ENCODE results near the gene POLK.
"Not testable (repeated sequence)": the region's sequence is repeated elsewhere in the genome, so short reads cannot be mapped to it uniquely, and the experiment has no call there.

POLK gene

DNA sequence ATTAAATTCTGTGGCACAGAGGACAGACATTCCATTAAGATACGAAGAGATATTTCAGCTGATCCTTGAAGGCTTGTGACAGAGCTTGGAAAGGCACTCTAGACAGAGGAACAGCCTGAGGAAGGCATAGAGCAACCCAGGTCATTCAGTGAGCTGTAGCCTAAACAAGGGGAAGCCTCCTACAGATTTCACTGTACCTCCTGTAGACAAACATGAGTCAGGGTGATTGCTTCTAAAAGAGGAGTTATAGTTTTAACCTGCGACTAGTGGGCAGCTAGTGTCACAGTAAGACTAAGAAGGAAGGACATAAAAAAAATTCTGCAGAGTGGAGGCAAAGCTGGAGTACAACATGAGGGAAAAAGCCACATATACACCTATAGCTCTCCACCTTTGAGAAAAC, 56.0 kb downstream of the POLK start:
- Histone ChIP-seq H3K9ac (ENCODE audit: low read depth, low read length) (no peak overlapping the region), H3K27me3 (ENCODE audit: control insufficient read depth, insufficient read depth, low read length) (no peaks in the 10 kb centered on the region), H3K36me3 (ENCODE audit: control insufficient read depth, insufficient read depth, low read length) (no peaks in the 10 kb centered on the region), H3K4me3 (ENCODE audit: low read depth, low read length) (no peak overlapping the region), H3K27ac (ENCODE audit: low read depth, low read length) (peak overlapping the region; percentile 68), H3K4me1 (ENCODE audit: control insufficient read depth, insufficient read depth, low read length) (peaks cover 14% of the 10 kb centered on the region; the same call in 1 of the 2 replicates), H3K9me3 (ENCODE audit: control insufficient read depth, insufficient read depth, low read length) (no peaks in the 10 kb centered on the region)

- Histone ChIP-seq H3K27me3 (ENCODE audit: control insufficient read depth, insufficient read depth, low read length) (no peaks in the 10 kb centered on the region), H3K36me3 (ENCODE audit: control insufficient read depth, insufficient read depth, low read length) (no peaks in the 10 kb centered on the region), H3K9me3 (ENCODE audit: control insufficient read depth, insufficient read depth, low read length) (no peaks in the 10 kb centered on the region), H3K9ac (ENCODE audit: low read depth, low read length) (no peak overlapping the region), H3K4me1 (ENCODE audit: control insufficient read depth, insufficient read depth, low read length) (peaks cover 14% of the 10 kb centered on the region; the same call in 1 of the 2 replicates), H3K4me3 (ENCODE audit: low read depth, low read length) (no peak overlapping the region), H3K27ac (ENCODE audit: low read depth, low read length) (peak overlapping the region; percentile 68)
Observed at GRCh38 chr5:75568202-75568601, 56.5 kb downstream of the POLK start.

GRCh38 chr5:75571547-75571946, 59.9 kb downstream of the POLK start:
- no peak overlapping the region for H3K4me3 ChIP-seq (ENCODE audit: low read depth, low read length)

GRCh38 chr5:75574791-75575190, 63.1 kb downstream of the POLK start:
- H3K9ac ChIP-seq (ENCODE audit: low read depth, low read length) = no peak overlapping the region
- H3K4me3 ChIP-seq (ENCODE audit: low read depth, low read length) = no peak overlapping the region
- no peaks in the 10 kb centered on the region for H3K9me3 ChIP-seq (ENCODE audit: control insufficient read depth, insufficient read depth, low read length)
- no peaks in the 10 kb centered on the region for H3K27me3 ChIP-seq (ENCODE audit: control insufficient read depth, insufficient read depth, low read length)
- H3K4me1 ChIP-seq (ENCODE audit: control insufficient read depth, insufficient read depth, low read length) = no peaks in the 10 kb centered on the region
- no peak overlapping the region for H3K27ac ChIP-seq (ENCODE audit: low read depth, low read length)
- no peaks in the 10 kb centered on the region for H3K36me3 ChIP-seq (ENCODE audit: control insufficient read depth, insufficient read depth, low read length)

More at GRCh38 chr5:75571547-75571946, 59.9 kb downstream of the POLK start:
- H3K36me3 ChIP-seq (ENCODE audit: control insufficient read depth, insufficient read depth, low read length) = no peaks in the 10 kb centered on the region
- H3K4me1 ChIP-seq (ENCODE audit: control insufficient read depth, insufficient read depth, low read length) = peaks cover 14% of the 10 kb centered on the region; the same call in 1 of the 2 replicates
- H3K9me3 ChIP-seq (ENCODE audit: control insufficient read depth, insufficient read depth, low read length) = no peaks in the 10 kb centered on the region
- no peaks in the 10 kb centered on the region for H3K27me3 ChIP-seq (ENCODE audit: control insufficient read depth, insufficient read depth, low read length)
- no peak overlapping the region for H3K27ac ChIP-seq (ENCODE audit: low read depth, low read length)
- H3K9ac ChIP-seq (ENCODE audit: low read depth, low read length) = no peak overlapping the region

- H3K27me3 ChIP-seq (ENCODE audit: control insufficient read depth, insufficient read depth, low read length); H3K4me1 ChIP-seq (ENCODE audit: control insufficient read depth, insufficient read depth, low read length); H3K9me3 ChIP-seq (ENCODE audit: control insufficient read depth, insufficient read depth, low read length): not testable (repeated sequence)
Observed at GRCh38 chr5:75578280-75578679, 66.6 kb downstream of the POLK start.

DNA sequence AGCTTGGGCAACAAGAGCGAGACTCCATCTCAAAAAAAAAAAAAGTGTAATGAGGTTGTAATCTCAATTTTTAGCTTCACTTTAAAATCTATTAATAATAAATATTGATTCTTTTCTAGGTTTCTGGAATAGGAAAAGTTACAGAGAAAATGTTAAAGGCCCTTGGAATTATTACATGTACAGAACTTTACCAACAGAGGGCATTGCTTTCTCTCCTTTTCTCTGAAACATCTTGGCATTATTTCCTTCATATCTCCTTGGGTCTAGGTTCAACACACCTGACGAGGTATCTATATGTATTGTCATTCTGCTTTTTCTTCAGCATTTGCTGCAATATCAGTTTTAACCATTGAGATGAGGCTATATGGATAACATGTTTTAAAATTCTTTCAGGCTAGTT, 73.0 kb downstream of the POLK start:
- H3K4me1 ChIP-seq (ENCODE audit: control insufficient read depth, insufficient read depth, low read length) = peaks cover 8% of the 10 kb centered on the region
- H3K9ac ChIP-seq (ENCODE audit: low read depth, low read length) = no peak overlapping the region
- no peaks in the 10 kb centered on the region for H3K9me3 ChIP-seq (ENCODE audit: control insufficient read depth, insufficient read depth, low read length)
- no peak overlapping the region for H3K27ac ChIP-seq (ENCODE audit: low read depth, low read length)
- H3K4me3 ChIP-seq (ENCODE audit: low read depth, low read length) = no peak overlapping the region
- 0 out of 2 replicates have a peak, but pooled peaks cover 2% of the 10 kb centered on the region for H3K36me3 ChIP-seq (ENCODE audit: control insufficient read depth, insufficient read depth, low read length)
- no peaks in the 10 kb centered on the region for H3K27me3 ChIP-seq (ENCODE audit: control insufficient read depth, insufficient read depth, low read length)

More at GRCh38 chr5:75578280-75578679, 66.6 kb downstream of the POLK start:
- H3K4me3 ChIP-seq (ENCODE audit: low read depth, low read length); H3K27ac ChIP-seq (ENCODE audit: low read depth, low read length); H3K9ac ChIP-seq (ENCODE audit: low read depth, low read length); H3K36me3 ChIP-seq (ENCODE audit: control insufficient read depth, insufficient read depth, low read length): not testable (repeated sequence)

GRCh38 chr5:75588666-75589065, 77.0 kb downstream of the POLK start:
- Histone ChIP-seq H3K9me3 (ENCODE audit: control insufficient read depth, insufficient read depth, low read length) (no peaks in the 10 kb centered on the region), H3K4me1 (ENCODE audit: control insufficient read depth, insufficient read depth, low read length) (peaks cover 8% of the 10 kb centered on the region), H3K36me3 (ENCODE audit: control insufficient read depth, insufficient read depth, low read length) (no peaks in the 10 kb centered on the region), H3K9ac (ENCODE audit: low read depth, low read length) (no peak overlapping the region), H3K27me3 (ENCODE audit: control insufficient read depth, insufficient read depth, low read length) (no peaks in the 10 kb centered on the region), H3K4me3 (ENCODE audit: low read depth, low read length) (no peak overlapping the region), H3K27ac (ENCODE audit: low read depth, low read length) (peak overlapping the region; percentile 40)

- Histone ChIP-seq H3K27me3 (ENCODE audit: control insufficient read depth, insufficient read depth, low read length) (no peaks in the 10 kb centered on the region), H3K4me3 (ENCODE audit: low read depth, low read length) (no peak overlapping the region), H3K9ac (ENCODE audit: low read depth, low read length) (no peak overlapping the region)
Observed at GRCh38 chr5:75600535-75600934, 88.8 kb downstream of the POLK start.

GRCh38 chr5:75601567-75601966, 89.9 kb downstream of the POLK start:
- Histone ChIP-seq H3K27me3 (ENCODE audit: control insufficient read depth, insufficient read depth, low read length) (no peaks in the 10 kb centered on the region), H3K9ac (ENCODE audit: low read depth, low read length) (no peak overlapping the region), H3K9me3 (ENCODE audit: control insufficient read depth, insufficient read depth, low read length) (no peaks in the 10 kb centered on the region), H3K4me3 (ENCODE audit: low read depth, low read length) (no peak overlapping the region), H3K36me3 (ENCODE audit: control insufficient read depth, insufficient read depth, low read length) (no peaks in the 10 kb centered on the region), H3K4me1 (ENCODE audit: control insufficient read depth, insufficient read depth, low read length) (peaks cover 8% of the 10 kb centered on the region), H3K27ac (ENCODE audit: low read depth, low read length) (no peak overlapping the region)

More at GRCh38 chr5:75600535-75600934, 88.8 kb downstream of the POLK start:
- Histone ChIP-seq H3K27ac (ENCODE audit: low read depth, low read length) (no peak overlapping the region), H3K4me1 (ENCODE audit: control insufficient read depth, insufficient read depth, low read length) (peaks cover 6% of the 10 kb centered on the region), H3K36me3 (ENCODE audit: control insufficient read depth, insufficient read depth, low read length) (no peaks in the 10 kb centered on the region), H3K9me3 (ENCODE audit: control insufficient read depth, insufficient read depth, low read length) (no peaks in the 10 kb centered on the region)

GRCh38 chr5:75601996-75602395, 90.3 kb downstream of the POLK start:
- H3K36me3 ChIP-seq (ENCODE audit: control insufficient read depth, insufficient read depth, low read length) = no peaks in the 10 kb centered on the region
- H3K27ac ChIP-seq (ENCODE audit: low read depth, low read length) = no peak overlapping the region
- H3K9ac ChIP-seq (ENCODE audit: low read depth, low read length) = no peak overlapping the region
- no peak overlapping the region for H3K4me3 ChIP-seq (ENCODE audit: low read depth, low read length)
- H3K4me1 ChIP-seq (ENCODE audit: control insufficient read depth, insufficient read depth, low read length) = peaks cover 12% of the 10 kb centered on the region
- H3K27me3 ChIP-seq (ENCODE audit: control insufficient read depth, insufficient read depth, low read length) = no peaks in the 10 kb centered on the region
- H3K9me3 ChIP-seq (ENCODE audit: control insufficient read depth, insufficient read depth, low read length) = no peaks in the 10 kb centered on the region

DNA sequence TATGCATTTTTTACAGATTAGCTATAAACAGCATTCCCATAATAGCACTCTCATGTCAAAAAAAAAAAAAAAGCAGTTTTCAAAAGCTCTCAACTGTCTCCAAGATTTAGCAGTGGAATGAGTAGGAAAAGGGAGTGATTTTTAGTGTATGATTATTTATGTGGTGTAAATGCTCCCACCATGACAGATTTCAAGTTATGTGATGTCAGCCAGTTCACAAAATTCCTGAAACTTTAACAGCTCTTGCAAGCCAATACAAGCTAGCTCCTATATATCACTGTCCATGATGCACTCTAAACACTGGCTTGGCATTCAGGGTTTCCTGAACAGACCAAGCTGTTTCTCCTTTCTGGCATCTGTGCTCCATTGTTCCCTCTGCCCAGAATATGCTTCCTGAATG, 91.7 kb downstream of the POLK start:
- Histone ChIP-seq H3K36me3 (ENCODE audit: control insufficient read depth, insufficient read depth, low read length) (no peaks in the 10 kb centered on the region), H3K9me3 (ENCODE audit: control insufficient read depth, insufficient read depth, low read length) (no peaks in the 10 kb centered on the region), H3K9ac (ENCODE audit: low read depth, low read length) (no peak overlapping the region), H3K27me3 (ENCODE audit: control insufficient read depth, insufficient read depth, low read length) (no peaks in the 10 kb centered on the region), H3K27ac (ENCODE audit: low read depth, low read length) (no peak overlapping the region), H3K4me3 (ENCODE audit: low read depth, low read length) (no peak overlapping the region), H3K4me1 (ENCODE audit: control insufficient read depth, insufficient read depth, low read length) (peaks cover 12% of the 10 kb centered on the region)

DNA sequence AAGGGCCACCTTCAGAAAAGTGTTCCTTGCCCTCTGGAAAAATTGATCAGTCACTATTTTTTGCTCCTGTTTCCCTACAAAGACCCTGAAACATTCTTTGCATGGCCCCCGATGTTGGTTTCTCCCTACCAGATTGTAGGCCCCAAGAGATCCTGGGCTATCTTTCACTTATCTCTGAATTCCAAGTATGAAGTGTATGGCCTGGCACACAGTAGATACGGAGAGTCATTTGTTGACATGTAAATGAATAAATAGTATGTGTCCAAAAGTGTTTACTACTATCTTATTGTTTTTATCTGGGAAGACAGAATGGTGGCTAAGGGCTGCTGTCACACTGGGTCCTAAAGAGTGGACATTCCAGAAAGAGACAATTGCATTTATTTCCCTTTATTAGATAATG, 92.1 kb downstream of the POLK start:
- Histone ChIP-seq H3K9ac (ENCODE audit: low read depth, low read length) (no peak overlapping the region), H3K36me3 (ENCODE audit: control insufficient read depth, insufficient read depth, low read length) (no peaks in the 10 kb centered on the region), H3K4me3 (ENCODE audit: low read depth, low read length) (no peak overlapping the region), H3K27ac (ENCODE audit: low read depth, low read length) (no peak overlapping the region), H3K9me3 (ENCODE audit: control insufficient read depth, insufficient read depth, low read length) (no peaks in the 10 kb centered on the region), H3K4me1 (ENCODE audit: control insufficient read depth, insufficient read depth, low read length) (peaks cover 12% of the 10 kb centered on the region), H3K27me3 (ENCODE audit: control insufficient read depth, insufficient read depth, low read length) (no peaks in the 10 kb centered on the region)
